Gastrocnemius medialis (tissue), 4 donors: ENCODE measurements around the gene HIPK2. TPM values are rescaled to one million over a fixed set of nuclear protein-coding genes. Genes with fewer than 3 reads are reported as not detected.

Source experiments
- ATAC-seq, 2 donors: fragments of 150-250 bp; one replicate each; pipeline ENCODE4 v1.9.1; 2016
- DNase-seq, 2 donors: peaks; one replicate each; pipeline ENCODE4 v3.0.0-alpha.2; 2019
- H3K27ac ChIP-seq, 4 donors: fragments of 200-600 bp; sonication (generic); 1 replicate in 1 of 4; 2 replicates in 3 of 4; pipeline ENCODE4 v1.5.1; 2016 to 2018; ENCODE audit warnings: mild to moderate bottlenecking in 2 of 4, moderate library complexity in 1 of 4
- H3K27me3 ChIP-seq, 3 donors: fragments of 200-600 bp; sonication (generic) in 2 of 3; 1 replicate in 1 of 3; 2 replicates in 2 of 3; pipeline versions ENCODE4 v1.5.1 to v1.6.0; 2016 to 2019; ENCODE audit warnings: mild to moderate bottlenecking in 1 of 3, moderate library complexity in 1 of 3
- H3K36me3 ChIP-seq, 2 donors: fragments of 200-600 bp; sonication (generic) in 1 of 2; one replicate each; pipeline ENCODE4 v1.5.1; 2017 to 2018
- H3K4me1 ChIP-seq, 2 donors: fragments of 200-600 bp; sonication (generic) in 1 of 2; one replicate each; pipeline ENCODE4 v1.5.1; 2016 to 2017; ENCODE audit warnings: mild to moderate bottlenecking in 2 of 2
- H3K4me3 ChIP-seq, 4 donors: fragments of 200-600 bp; sonication (generic) in 3 of 4; 1 replicate in 1 of 4; 2 replicates in 3 of 4; pipeline ENCODE4 v1.5.1; 2016 to 2019; ENCODE audit warnings: mild to moderate bottlenecking in 2 of 4
- H3K9me3 ChIP-seq, 3 donors: fragments of 200-600 bp; sonication (generic) in 2 of 3; 1 replicate in 1 of 3; 2 replicates in 2 of 3; pipeline ENCODE4 v1.5.1; 2016 to 2019
- CTCF ChIP-seq, 5 experiments: fragments of 450-650 bp in 3 of 5; fragments of 200-600 bp in 2 of 5; sonication (generic) in 2 of 5; IDR thresholded peaks in 4 of 5; conservative IDR thresholded peaks in 1 of 5; 1 replicate in 4 of 5; 2 replicates in 1 of 5; pipeline ENCODE4 v1.5.1; 2016 to 2019; ENCODE audit warnings: antibody characterized with exemption in 5 of 5, mild to moderate bottlenecking in 3 of 5, moderate library complexity in 3 of 5
- POLR2A ChIP-seq, 2 donors: fragments of 450-650 bp; IDR thresholded peaks; one replicate each; pipeline ENCODE4 v1.6.1; 2017; ENCODE audit warnings: antibody characterized with exemption in 2 of 2, mild to moderate bottlenecking in 2 of 2, moderate library complexity in 2 of 2
- in situ Hi-C, 4 donors: fragments of 200-750 bp; cut with MboI; loops; one replicate each; pipeline versions ENCODE4 v1.15.0 to v1.8.0; 2017; ENCODE audit warnings: low sequenced_read_pairs in 4 of 4
- intact Hi-C: fragments of 100-400 bp; cut with DNase I; formaldehyde crosslinking; loops from one replicate; pipeline ENCODE4 v1.15.1; 2023; ENCODE audit warnings: low total_unique reads
- total RNA-seq, 4 donors: library from RNA; depleted of rRNA; stranded (reverse); fragments of >200 nt; gene quantifications; one replicate each; pipeline versions ENCODE4 v1.1.0 to v1.2.3, GENCODE V29; 2016

Gene HIPK2
- total RNA-seq, 4 donors from 2014 or later = 30.5 to 77.4 (median 58.9) TPM

DNA sequence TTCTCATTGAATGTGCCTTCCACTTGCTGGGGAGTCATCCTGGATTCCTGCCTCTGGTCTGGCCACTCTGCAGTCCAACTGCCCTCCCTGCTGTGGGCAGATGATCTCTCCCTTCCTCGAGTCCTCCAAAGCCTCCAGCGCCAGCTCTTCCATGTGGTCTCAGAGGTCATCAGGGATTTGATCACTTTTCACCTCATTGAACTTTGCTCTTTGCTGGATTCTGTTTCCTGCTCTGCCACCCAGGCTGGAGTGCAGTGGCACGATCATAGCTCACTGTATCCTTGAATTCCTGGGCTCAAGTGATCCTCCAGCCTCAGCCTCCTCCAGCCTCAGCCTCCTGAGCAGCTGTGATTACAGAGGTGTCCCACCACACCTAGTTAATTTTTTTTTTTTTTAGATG is 29.2 kb upstream of the HIPK2 start:
- no peak for DNase-seq
- TF ChIP-seq POLR2A (IDR thresholded peaks at IDR 0.05) = no peak
- no peak for TF ChIP-seq CTCF (IDR thresholded peaks at IDR 0.05 in 4 of 5, conservative IDR thresholded peaks at IDR 0.05 in 1 of 5)
- Histone ChIP-seq H3K36me3 (no peaks in the 10 kb centered on the region), H3K9me3 (no peaks in the 10 kb centered on the region), H3K4me1 (no peaks in the 10 kb centered on the region), H3K4me3 (no peak overlapping the region), H3K27ac (no peak overlapping the region), H3K27me3 (no peaks in the 10 kb centered on the region)
- ATAC-seq = no peak
- intact Hi-C loops (no loop called here), in situ Hi-C loops (loop anchor here in 1 of 4 donors (25.0 kb wide), 1 partner anchor 320 kb away; the partner anchor contains the start of gene KLRG2)

- Histone ChIP-seq H3K4me1 (no peaks in the 10 kb centered on the region), H3K36me3 (no peaks in the 10 kb centered on the region), H3K27me3 (no peaks in the 10 kb centered on the region), H3K27ac (no peak overlapping the region), H3K4me3 (no peak overlapping the region), H3K9me3 (no peaks in the 10 kb centered on the region)
- ATAC-seq (no peak), DNase-seq (no peak)
- TF ChIP-seq CTCF (IDR thresholded peaks at IDR 0.05 in 4 of 5, conservative IDR thresholded peaks at IDR 0.05 in 1 of 5) (no peak), POLR2A (IDR thresholded peaks at IDR 0.05) (no peak)
- in situ Hi-C loops (loop anchor here in 1 of 4 donors (25.0 kb wide), 1 partner anchor 317 kb away; the partner anchor contains the start of gene KLRG2), intact Hi-C loops (no loop called here)
Measured at GRCh38 chr7:139804571-139804970, 26.8 kb upstream of the HIPK2 start.

DNA sequence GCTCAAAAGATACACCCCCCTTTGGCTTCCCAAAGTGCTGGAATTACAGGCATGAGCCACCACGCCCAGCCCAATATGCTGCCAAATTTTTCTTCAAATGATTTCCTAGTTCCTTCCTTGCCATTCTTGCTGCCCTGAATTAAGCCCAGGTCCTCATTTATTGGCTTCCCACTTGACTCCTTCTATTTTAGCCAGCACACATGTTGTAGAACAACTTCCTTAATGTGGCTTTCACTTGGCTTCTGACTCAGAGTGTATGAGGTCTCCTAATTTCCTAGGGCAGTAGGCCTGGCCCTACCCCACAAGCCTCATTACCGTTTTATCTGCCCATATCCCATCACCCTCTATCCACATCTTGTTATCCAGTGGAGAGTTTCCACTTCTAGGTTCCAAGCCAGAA is 21.8 kb upstream of the HIPK2 start:
- Histone ChIP-seq H3K9me3 (no peaks in the 10 kb centered on the region), H3K27me3 (no peaks in the 10 kb centered on the region), H3K4me3 (no peak overlapping the region), H3K4me1 (no peaks in the 10 kb centered on the region), H3K27ac (no peak overlapping the region), H3K36me3 (no peaks in the 10 kb centered on the region)
- in situ Hi-C loops = no loop called here
- ATAC-seq (no peak), DNase-seq (no peak)
- intact Hi-C loops = loop anchor here (5.0 kb wide), 1 partner anchor 152 kb away; no protein-coding TSS in a partner anchor
- TF ChIP-seq CTCF (IDR thresholded peaks at IDR 0.05 in 4 of 5, conservative IDR thresholded peaks at IDR 0.05 in 1 of 5) (no peak), POLR2A (IDR thresholded peaks at IDR 0.05) (no peak)

DNA sequence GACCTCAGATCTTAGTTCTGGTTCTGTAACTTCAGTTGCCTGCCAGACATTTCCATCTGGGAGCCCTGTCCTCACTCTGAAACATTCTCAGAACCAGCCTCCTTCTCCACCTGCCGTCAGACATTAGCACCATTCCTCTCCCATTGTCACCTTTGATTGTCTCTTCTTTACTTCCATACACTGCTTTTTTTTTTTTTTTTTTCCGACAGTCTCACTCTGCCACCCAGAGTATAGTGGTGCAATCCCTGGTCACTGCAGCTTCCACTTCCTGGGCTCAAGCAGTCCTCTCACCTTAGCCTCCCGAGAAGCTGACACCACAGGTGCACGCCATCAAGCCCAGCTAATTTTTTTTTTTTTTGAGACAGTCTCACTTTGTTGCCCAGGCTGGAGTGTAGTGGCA is 21.1 kb upstream of the HIPK2 start:
- intact Hi-C loops (loop anchor here (5.0 kb wide), 1 partner anchor 152 kb away; no protein-coding TSS in a partner anchor), in situ Hi-C loops (no loop called here)
- Histone ChIP-seq H3K27ac (no peak overlapping the region), H3K4me3 (no peak overlapping the region), H3K4me1 (no peaks in the 10 kb centered on the region), H3K36me3 (no peaks in the 10 kb centered on the region), H3K27me3 (no peaks in the 10 kb centered on the region), H3K9me3 (no peaks in the 10 kb centered on the region)
- ATAC-seq = peak in 1 of 2 donors; percentile 41
- DNase-seq = no peak
- TF ChIP-seq CTCF (IDR thresholded peaks at IDR 0.05 in 4 of 5, conservative IDR thresholded peaks at IDR 0.05 in 1 of 5) = peak in 1 of 5 experiments; percentile 20
- no peak for TF ChIP-seq POLR2A (IDR thresholded peaks at IDR 0.05)

- Histone ChIP-seq H3K27me3 (no peaks in the 10 kb centered on the region), H3K9me3 (no peaks in the 10 kb centered on the region), H3K4me3 (no peak overlapping the region), H3K36me3 (no peaks in the 10 kb centered on the region), H3K27ac (no peak overlapping the region), H3K4me1 (no peaks in the 10 kb centered on the region)
- intact Hi-C loops (loop anchor here (5.0 kb wide), 1 partner anchor 151 kb away; no protein-coding TSS in a partner anchor), in situ Hi-C loops (no loop called here)
- no peak for TF ChIP-seq POLR2A (IDR thresholded peaks at IDR 0.05)
- TF ChIP-seq CTCF (IDR thresholded peaks at IDR 0.05 in 4 of 5, conservative IDR thresholded peaks at IDR 0.05 in 1 of 5) = no peak
- DNase-seq (no peak), ATAC-seq (no peak)
Measured at GRCh38 chr7:139798221-139798620, 20.4 kb upstream of the HIPK2 start.
